HepG2 (cell line): ENCODE measurements around the gene CD58. TPM values are rescaled to one million over a fixed set of nuclear protein-coding genes. Genes with fewer than 3 reads are reported as not detected.

ENCODE experiments used
- ATF4 ChIP-seq, 2 experiments: fragments of 450-650 bp in 1 of 2; sonication (generic) in 1 of 2; formaldehyde crosslinking; IDR thresholded peaks; 2 replicates each; pipeline versions ENCODE4 v1.5.0 to v1.8.0; 2020 to 2022; ENCODE audit warnings: mild to moderate bottlenecking in 1 of 2, missing genetic modification reagents in 1 of 2
- CCAR2 ChIP-seq: fragments of 200-400 bp; formaldehyde crosslinking; optimal IDR thresholded peaks from 2 replicates; pipeline ENCODE3; 2018; ENCODE audit warnings: low read depth, mild to moderate bottlenecking, low read length, moderate library complexity
- GRHL1 ChIP-seq: sonication (generic); formaldehyde crosslinking; conservative IDR thresholded peaks from 2 replicates; pipeline ENCODE4 v1.8.0; 2022; ENCODE audit warnings: missing genetic modification reagents
- HMG20A ChIP-seq: IDR thresholded peaks from 2 replicates; pipeline ENCODE4 v1.6.1; 2016; ENCODE audit warnings: borderline replicate concordance
- MBD4 ChIP-seq: IDR thresholded peaks from 2 replicates; pipeline ENCODE4 v1.6.1; 2012; ENCODE audit warnings: low read length, inconsistent platforms, borderline replicate concordance
- MTA3 ChIP-seq: sonication (generic); formaldehyde crosslinking; IDR thresholded peaks from 2 replicates; pipeline ENCODE4 v1.4.0; 2020; ENCODE audit warnings: missing genetic modification reagents
- MYNN ChIP-seq: sonication (generic); formaldehyde crosslinking; IDR thresholded peaks from 2 replicates; pipeline ENCODE4 v1.4.0; 2020; ENCODE audit warnings: mild to moderate bottlenecking, low read depth, missing genetic modification reagents
- MZF1 ChIP-seq: sonication (generic); formaldehyde crosslinking; IDR thresholded peaks from 2 replicates; pipeline ENCODE4 v1.8.1; 2023; ENCODE audit warnings: mild to moderate bottlenecking, missing genetic modification reagents, borderline replicate concordance
- PAX8 ChIP-seq: sonication (generic); formaldehyde crosslinking; IDR thresholded peaks from 2 replicates; pipeline ENCODE4 v1.8.0; 2022; ENCODE audit warnings: mild to moderate bottlenecking, missing genetic modification reagents, borderline replicate concordance
- PCBP1 ChIP-seq: fragments of 200-400 bp; formaldehyde crosslinking; IDR thresholded peaks from 2 replicates; pipeline ENCODE4 v1.6.1; 2017; ENCODE audit warnings: mild to moderate bottlenecking, low read depth, low read length, borderline replicate concordance
- RARA ChIP-seq: IDR thresholded peaks from 2 replicates; pipeline ENCODE4 v1.6.1; 2016; ENCODE audit warnings: missing genetic modification reagents, missing compliant biosample characterization
- SIX4 ChIP-seq: sonication (generic); formaldehyde crosslinking; IDR thresholded peaks from 2 replicates; pipeline ENCODE4 v1.4.0; 2020; ENCODE audit warnings: missing genetic modification reagents
- SP5 ChIP-seq: IDR thresholded peaks from 2 replicates; pipeline ENCODE4 v1.6.1; 2016; ENCODE audit warnings: low read depth, borderline replicate concordance
- ZBTB39 ChIP-seq: sonication (generic); formaldehyde crosslinking; IDR thresholded peaks from 2 replicates; pipeline ENCODE4 v1.5.0; 2020; ENCODE audit warnings: missing genetic modification reagents
- ZNF280D ChIP-seq: sonication (generic); formaldehyde crosslinking; IDR thresholded peaks from 2 replicates; pipeline ENCODE4 v1.5.1; 2020; ENCODE audit warnings: mild to moderate bottlenecking, missing genetic modification reagents
- ZNF687 ChIP-seq: sonication (generic); formaldehyde crosslinking; IDR thresholded peaks from 2 replicates; pipeline ENCODE4 v1.5.1; 2020; ENCODE audit warnings: mild to moderate bottlenecking, missing genetic modification reagents, moderate library complexity
- polyA plus RNA-seq, 8 experiments: library from polyadenylated mRNA; depleted of rRNA in 3 of 8; stranded (reverse) in 7 of 8; unstranded in 1 of 8; fragments of >200 nt; fragmentation: Illumina TruSeq in 4 of 8; extraction: Trizol in 4 of 8; gene quantifications; 2 replicates each; pipeline versions ENCODE4 v1.2.1 to v1.2.3, GENCODE V29; 2011 to 2016; ENCODE audit warnings: low read depth in 4 of 8, missing spikeins in 1 of 8, mixed read lengths in 1 of 8; ENCODE audit not compliant: insufficient read depth in 1 of 8
- total RNA-seq, 5 experiments: library from RNA; depleted of rRNA; stranded (reverse); fragments of >200 nt; fragmentation: Illumina TruSeq; extraction: Trizol; gene quantifications; 2 replicates each; pipeline ENCODE4 v1.2.3, GENCODE V29; 2016; ENCODE audit warnings: low read depth in 1 of 5

Gene CD58
- total and polyA plus RNA-seq, 2 of the 13 experiments (the other 11 are each of a cell fraction or from before 2014, with no cell fraction given), result 9.4 to 13.5 TPM

- TF ChIP-seq ZNF280D (CRISPR knock-in tag) (peak; percentile 96), MBD4 (no peak), CCAR2 (no peak), ATF4 (CRISPR knock-in tag; IDR thresholded peaks at IDR 0.05) (0 out of 4 replicates have a peak, but pooled peaks of 1 of the 2 experiments have one; percentile 2), RARA (CRISPR knock-in tag) (peak; percentile 81), SIX4 (no peak), PAX8 (CRISPR knock-in tag) (peak; percentile 70; the same call in 1 of the 2 replicates), SP5 (CRISPR knock-in tag) (peak; percentile 33), ZBTB39 (no peak), MZF1 (CRISPR knock-in tag) (no peak), PCBP1 (no peak), HMG20A (CRISPR knock-in tag) (peak; percentile 88), MYNN (CRISPR knock-in tag) (no peak), GRHL1 (CRISPR knock-in tag) (no peak), ZNF687 (peak; percentile 95), MTA3 (CRISPR knock-in tag) (no peak)
Measured at GRCh38 chr1:116474921-116475849, 95.6 kb downstream of the CD58 start (continued).
